ENCODE results near the gene RYR2.

DNA sequence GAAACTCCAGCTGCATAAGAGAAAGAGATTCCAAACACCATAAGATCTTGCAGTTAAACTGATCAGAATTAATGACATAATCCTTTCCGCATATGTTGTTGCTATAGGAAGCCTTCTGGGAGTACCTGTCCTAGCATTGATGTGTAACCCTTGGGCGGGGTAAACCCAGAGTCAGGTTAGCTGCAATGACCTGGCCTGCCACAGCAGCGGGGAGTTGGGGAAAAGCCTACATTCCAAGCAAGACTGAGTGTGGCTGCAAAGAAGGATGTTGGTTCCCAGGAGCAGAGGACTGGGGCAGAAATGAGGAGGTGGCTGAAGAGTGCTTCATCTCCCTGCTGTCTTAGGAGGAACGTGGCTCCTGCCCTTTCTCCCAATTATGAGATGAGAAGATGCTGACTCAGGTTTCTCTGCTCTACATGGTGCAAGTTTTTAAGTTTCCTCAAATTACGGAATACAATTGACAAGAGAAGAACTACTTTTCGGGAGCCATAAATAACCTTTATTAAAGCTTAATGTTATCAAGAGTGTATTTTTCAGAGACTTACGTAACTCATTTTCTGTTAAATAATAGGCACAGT, 142.1 kb downstream of the RYR2 start:
- TF ChIP-seq EZH2phosphoT487 (IDR thresholded peaks at IDR 0.05; ENCODE audit: insufficient read depth, low read depth): no peak
- no peak for TF ChIP-seq EZH2 (IDR thresholded peaks at IDR 0.05; ENCODE audit: insufficient read depth, poor library complexity, severe bottlenecking)
